Eye (tissue), 1 donor: ENCODE measurements around the gene TBC1D7.

Experiments
- DNase-seq: peaks from one replicate; pipeline ENCODE4 v3.0.0-alpha.2; 2015

TBC1D7 gene

GRCh38 chr6:13263669-13264068, 64.7 kb downstream of the TBC1D7 start:
- DNase-seq: no peak

- no peak for DNase-seq
These were observed 65.8 kb downstream of the TBC1D7 start for GRCh38 chr6:13262302-13263230.

GRCh38 chr6:13261464-13261994, 66.8 kb downstream of the TBC1D7 start:
- DNase-seq: no peak

GRCh38 chr6:13260831-13261230, 67.5 kb downstream of the TBC1D7 start:
- no peak for DNase-seq

GRCh38 chr6:13260101-13260598, 68.2 kb downstream of the TBC1D7 start:
- no peak for DNase-seq

GRCh38 chr6:13259393-13259792, 68.9 kb downstream of the TBC1D7 start:
- peak; percentile 52 for DNase-seq

- DNase-seq: no peak
These were observed 71.9 kb downstream of the TBC1D7 start for GRCh38 chr6:13256266-13257001.
